GM21528 (cell line): ENCODE results near the gene SPCS1.
"Not testable (repeated sequence)": the region's sequence is repeated elsewhere in the genome, so short reads cannot be mapped to it uniquely, and the experiment has no call there.

ENCODE experiments used
- ATAC-seq: cut with Tn5 transposase; IDR thresholded peaks from one replicate; pipeline ENCODE4 v1.9.1; 2021; ENCODE audit warnings: mild to moderate bottlenecking, moderate library complexity; ENCODE audit not compliant: unreplicated experiment, low FRiP score

Gene SPCS1

GRCh38 chr3:52705688-52706686 is at the start of gene SPCS1, which contains the start of gene GLT8D1:
Gene SPCS1 (plus strand): TSS chr3:52706106. CDS start chr3:52706247, 141 bp downstream.
Gene GLT8D1 (minus strand): TSS chr3:52705791. CDS start chr3:52700460, 5,331 bp downstream.
- peak; percentile 78 for ATAC-seq

- no peak for ATAC-seq
Measured at GRCh38 chr3:52660046-52660445, 45.9 kb upstream of the SPCS1 start.

GRCh38 chr3:52663098-52663497 is 42.8 kb upstream of the SPCS1 start:
- ATAC-seq, result no peak

- peak; percentile 68 for ATAC-seq
Measured at GRCh38 chr3:52670621-52671521, 35.0 kb upstream of the SPCS1 start.

GRCh38 chr3:52671676-52672075 is 34.2 kb upstream of the SPCS1 start:
- ATAC-seq, result no peak

- ATAC-seq, result not testable (repeated sequence)
Measured at GRCh38 chr3:52676201-52676600, 29.7 kb upstream of the SPCS1 start.

GRCh38 chr3:52678265-52679198 is 27.4 kb upstream of the SPCS1 start:
- ATAC-seq, result no peak

- no peak for ATAC-seq
Measured at GRCh38 chr3:52679199-52679538, 26.7 kb upstream of the SPCS1 start.

- no peak for ATAC-seq
Measured at GRCh38 chr3:52679811-52680210, 26.1 kb upstream of the SPCS1 start.

- no peak for ATAC-seq
Measured at GRCh38 chr3:52681596-52681995, 24.3 kb upstream of the SPCS1 start.

- no peak for ATAC-seq
Measured at GRCh38 chr3:52682016-52682415, 23.9 kb upstream of the SPCS1 start.

GRCh38 chr3:52683611-52684010 is 22.3 kb upstream of the SPCS1 start:
- ATAC-seq, result no peak

GRCh38 chr3:52684184-52684583 is 21.7 kb upstream of the SPCS1 start:
- no peak for ATAC-seq

- ATAC-seq, result peak; percentile 78
Measured at GRCh38 chr3:52685285-52685708, 20.6 kb upstream of the SPCS1 start.

- ATAC-seq, result peak; percentile 70
Measured at GRCh38 chr3:52685709-52686691, 19.9 kb upstream of the SPCS1 start, which contains the start of the genes GNL3 and PBRM1. Gene GNL3 (plus strand): TSS chr3:52686032. CDS start chr3:52686093, 61 bp downstream. Gene PBRM1 (minus strand): TSS chr3:52685913.

- ATAC-seq, result no peak
Measured at GRCh38 chr3:52688266-52688665, 17.6 kb upstream of the SPCS1 start.

- no peak for ATAC-seq
Measured at GRCh38 chr3:52689151-52689550, 16.8 kb upstream of the SPCS1 start.

GRCh38 chr3:52690560-52690959 is 15.3 kb upstream of the SPCS1 start:
- ATAC-seq, result no peak

- ATAC-seq, result no peak
Measured at GRCh38 chr3:52693071-52693470, 12.8 kb upstream of the SPCS1 start.
